K562 (cell line): ENCODE results near the gene ZNF506. TPM values are rescaled to one million over a fixed set of nuclear protein-coding genes. Genes with fewer than 3 reads are reported as not detected.
A peak's percentile ranks its signal among the peaks of the same experiment; 100 is the strongest.

Source experiments
- ADNP ChIP-seq: fragments of 200-800 bp; sonication (Bioruptor generic); IDR thresholded peaks from 2 replicates; pipeline ENCODE4 v1.6.1; 2016; ENCODE audit warnings: missing genetic modification characterization, missing compliant biosample characterization
- CBX8 ChIP-seq: fragments of 200-600 bp; sonication (generic); IDR thresholded peaks from 2 replicates; pipeline ENCODE4 v1.6.1; 2012; ENCODE audit warnings: borderline replicate concordance, mixed run types, low read depth, mild to moderate bottlenecking, moderate library complexity, mixed read lengths, low read length, control low read depth, inconsistent platforms; ENCODE audit not compliant: poor library complexity, severe bottlenecking; ENCODE audit errors: extremely low read depth
- DNMT1 ChIP-seq: fragments of 450-650 bp; IDR thresholded peaks from 2 replicates; pipeline ENCODE4 v1.6.1; 2016; ENCODE audit warnings: antibody characterized with exemption, mild to moderate bottlenecking
- E2F3 ChIP-seq: fragments of 250-450 bp; sonication (Bioruptor Pico); IDR thresholded peaks from 2 replicates; pipeline ENCODE4 v1.4.0; 2020; ENCODE audit warnings: mild to moderate bottlenecking
- ETV5 ChIP-seq: sonication (generic); formaldehyde crosslinking; IDR thresholded peaks from 2 replicates; pipeline ENCODE4 v1.4.0; 2020; ENCODE audit warnings: low read depth, mild to moderate bottlenecking, missing genetic modification reagents
- FOXM1 ChIP-seq, 2 experiments: fragments of 450-650 bp in 1 of 2; sonication (generic) in 1 of 2; formaldehyde crosslinking in 1 of 2; IDR thresholded peaks; 2 replicates each; pipeline versions ENCODE4 v1.6.1 to v1.9.0; 2017 to 2022; ENCODE audit warnings: low read depth in 2 of 2, mild to moderate bottlenecking in 2 of 2, missing genetic modification reagents in 1 of 2, moderate library complexity in 1 of 2
- GATAD2A ChIP-seq: fragments of 450-650 bp; IDR thresholded peaks from 2 replicates; pipeline ENCODE4 v1.6.1; 2017
- HDAC2 ChIP-seq: fragments of 450-650 bp; IDR thresholded peaks from 2 replicates; pipeline ENCODE4 v1.6.1; 2016; ENCODE audit warnings: mild to moderate bottlenecking
- HNRNPL ChIP-seq: fragments of 200-400 bp; formaldehyde crosslinking; IDR thresholded peaks from 2 replicates; pipeline ENCODE4 v1.6.1; 2017; ENCODE audit warnings: low read depth, mild to moderate bottlenecking, low read length
- JUNB ChIP-seq: fragments of 450-650 bp; formaldehyde crosslinking; conservative IDR thresholded peaks from 2 replicates; pipeline ENCODE4 v1.4.0; 2020; ENCODE audit warnings: mild to moderate bottlenecking
- NFYB ChIP-seq: IDR thresholded peaks from 2 replicates; pipeline ENCODE4 v1.6.1; 2011; ENCODE audit warnings: mild to moderate bottlenecking, moderate library complexity; ENCODE audit not compliant: insufficient read length; ENCODE audit errors: extremely low read depth
- PHB ChIP-seq: fragments of 250-450 bp; sonication (Bioruptor Pico); IDR thresholded peaks from 2 replicates; pipeline ENCODE4 v1.5.0; 2021
- POLR2AphosphoS5 ChIP-seq: IDR thresholded peaks from 2 replicates; pipeline ENCODE4 v1.6.1; 2011; ENCODE audit warnings: mild to moderate bottlenecking, low read depth, low read length, moderate library complexity; ENCODE audit not compliant: control insufficient read depth, insufficient read depth
- SIN3A ChIP-seq, 2 experiments: fragments of 150-350 bp in 1 of 2; IDR thresholded peaks; 2 replicates each; pipeline ENCODE4 v1.6.1; 2011 to 2016; ENCODE audit warnings: borderline replicate concordance in 2 of 2, low read depth in 2 of 2, low read length in 2 of 2, mild to moderate bottlenecking in 2 of 2, moderate library complexity in 2 of 2; ENCODE audit not compliant: control insufficient read depth in 1 of 2
- SMAD2 ChIP-seq: fragments of 150-350 bp; IDR thresholded peaks from 2 replicates; pipeline ENCODE4 v1.6.1; 2014; ENCODE audit warnings: low read depth, mild to moderate bottlenecking, low read length
- XRCC3 ChIP-seq: fragments of 450-650 bp; IDR thresholded peaks from 2 replicates; pipeline ENCODE4 v1.6.1; 2017; ENCODE audit warnings: mild to moderate bottlenecking, moderate library complexity
- ZNF23 ChIP-seq: fragments of 250-450 bp; sonication (Bioruptor Pico); IDR thresholded peaks from 2 replicates; pipeline ENCODE4 v1.4.0; 2020; ENCODE audit warnings: mild to moderate bottlenecking
- ZNF274 ChIP-seq: IDR thresholded peaks from 2 replicates; pipeline ENCODE4 v1.6.1; 2011; ENCODE audit warnings: low read depth, mild to moderate bottlenecking, low read length, moderate library complexity, borderline replicate concordance
- ZNF551 ChIP-seq: fragments of 250-450 bp; sonication (Bioruptor Pico); IDR thresholded peaks from 2 replicates; pipeline ENCODE4 v1.5.0; 2021; ENCODE audit warnings: mild to moderate bottlenecking, moderate library complexity
- polyA plus RNA-seq, 8 experiments: library from polyadenylated mRNA; depleted of rRNA in 4 of 8; stranded (reverse) in 5 of 8; unstranded in 3 of 8; fragments of >200 nt; fragmentation: Nextera tagmentation in 2 of 8; fragmentation: Illumina TruSeq in 1 of 8; extraction: Ambion mirVana in 2 of 8; extraction: Trizol in 1 of 8; gene quantifications; 2 replicates each; pipeline versions ENCODE4 v1.2.1 to v1.2.3, GENCODE V29; 2011 to 2014; ENCODE audit warnings: inconsistent platforms in 1 of 8, missing spikeins in 1 of 8
- total RNA-seq, 7 experiments: library from RNA; depleted of rRNA in 6 of 7; stranded (reverse); fragments of >200 nt in 6 of 7; fragmentation: Illumina TruSeq in 2 of 7; extraction: Trizol in 2 of 7; gene quantifications; 2 replicates each; pipeline versions ENCODE4 v1.2.1 to v1.2.3, GENCODE V29; 2011 to 2021; ENCODE audit warnings: low replicate concordance in 1 of 7
- TF ChIP-seq, protein P1 (sequence below), 2 experiments: fragments of 450-650 bp in 1 of 2; sonication (generic) in 1 of 2; formaldehyde crosslinking in 1 of 2; IDR thresholded peaks in 1 of 2; conservative IDR thresholded peaks in 1 of 2; 2 replicates each; pipeline versions ENCODE4 v1.6.1 to v1.8.1; 2016 to 2023; ENCODE audit warnings: mild to moderate bottlenecking in 2 of 2, moderate library complexity in 2 of 2, inconsistent platforms in 1 of 2, missing genetic modification reagents in 1 of 2
- TF ChIP-seq, protein P2 (sequence below): IDR thresholded peaks from 2 replicates; pipeline ENCODE4 v1.6.1; 2011; ENCODE audit not compliant: insufficient read length; ENCODE audit errors: extremely low read depth
- TF ChIP-seq, protein P3 (sequence below), 2 experiments: fragments of 450-650 bp in 1 of 2; IDR thresholded peaks; 2 replicates each; pipeline ENCODE4 v1.6.1; 2011 to 2017; ENCODE audit warnings: low read depth in 2 of 2, antibody characterized with exemption in 1 of 2, borderline replicate concordance in 1 of 2, low read length in 1 of 2, mild to moderate bottlenecking in 1 of 2, mixed read lengths in 1 of 2; ENCODE audit not compliant: control insufficient read depth in 1 of 2

The ZNF506 gene
- total and polyA plus RNA-seq, 9 of the 15 experiments (the other 6 are each of a cell fraction or from before 2014, with no cell fraction given) = 0.03 to 0.44 (median 0.14) TPM; not detected in 2

DNA sequence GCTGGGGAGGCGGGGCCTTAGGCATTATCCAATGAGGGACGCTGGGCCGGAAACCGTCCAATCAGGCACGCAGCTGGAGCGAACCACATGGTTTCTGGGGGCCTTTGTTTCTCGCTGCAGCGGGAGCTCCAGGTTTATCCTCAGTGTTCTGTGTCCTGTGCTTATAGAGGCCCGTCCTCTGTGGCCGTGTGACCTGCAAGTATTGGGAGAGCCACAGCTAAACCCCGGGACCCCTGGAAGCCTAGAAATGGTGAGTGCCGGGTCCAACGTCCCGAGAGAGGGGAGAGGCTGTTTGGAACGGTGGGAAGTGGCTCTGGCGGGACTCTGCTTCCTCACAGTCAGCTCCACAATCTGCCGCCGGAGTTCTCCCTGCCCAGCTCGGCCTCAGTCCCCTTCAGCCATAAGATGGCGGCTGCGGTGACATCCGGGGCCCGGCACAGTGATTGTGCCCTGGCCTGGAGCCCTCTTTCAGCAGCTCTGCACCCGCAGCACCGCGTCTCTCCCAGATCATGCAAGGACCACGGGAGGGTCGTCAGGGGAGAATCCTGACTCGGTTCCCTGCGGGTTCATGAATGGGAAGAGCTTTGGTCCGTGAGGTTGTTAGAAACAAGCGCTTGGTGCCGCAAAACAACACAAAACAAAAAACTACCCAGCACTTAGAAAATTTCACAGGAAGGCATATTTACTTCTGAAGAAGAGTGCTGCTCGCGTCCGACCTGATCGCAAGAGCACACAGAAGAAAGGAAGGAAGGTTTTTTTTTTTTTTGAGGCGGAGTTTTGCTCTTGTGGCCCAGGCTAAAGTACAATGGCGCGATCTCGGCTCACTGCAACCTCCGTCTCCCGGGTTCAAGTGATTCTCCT, 44.4 kb upstream of the ZNF506 start, which contains the start of gene ZNF253 (continued):
- TF ChIP-seq ZNF23 (CRISPR knock-in tag) (no peak), E2F3 (CRISPR knock-in tag) (no peak), ADNP (tag) (no peak), NFYB (peak; percentile 98), PHB (CRISPR knock-in tag) (no peak), HNRNPL (no peak), HDAC2 (peak; percentile 55; the same call in 1 of the 2 replicates), SMAD2 (no peak), SIN3A (IDR thresholded peaks at IDR 0.05; ENCODE audit: borderline replicate concordance in 2 of 2, control insufficient read depth in 1 of 2, low read depth in 2 of 2, low read length in 2 of 2) (peak in 1 of 2 experiments; percentile 42; a peak in 2 of 4 replicates), POLR2AphosphoS5 (peak; percentile 93), ZNF551 (CRISPR knock-in tag) (no peak), XRCC3 (no peak), GATAD2A (no peak), ZNF274 (no peak), JUNB (CRISPR knock-in tag) (no peak), FOXM1 (IDR thresholded peaks at IDR 0.05; ENCODE audit: low read depth) (peak; percentile 71), FOXM1 (CRISPR knock-in tag; IDR thresholded peaks at IDR 0.05; ENCODE audit: low read depth) (0 out of 2 replicates have a peak, but pooled peaks have one; percentile 44), ETV5 (CRISPR knock-in tag) (no peak), CBX8 (no peak), DNMT1 (no peak)
- TF ChIP-seq, protein P1, sequence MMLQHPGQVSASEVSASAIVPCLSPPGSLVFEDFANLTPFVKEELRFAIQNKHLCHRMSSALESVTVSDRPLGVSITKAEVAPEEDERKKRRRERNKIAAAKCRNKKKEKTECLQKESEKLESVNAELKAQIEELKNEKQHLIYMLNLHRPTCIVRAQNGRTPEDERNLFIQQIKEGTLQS (IDR thresholded peaks at IDR 0.05) = no peak
- TF ChIP-seq, protein P1 (CRISPR knock-in tag; conservative IDR thresholded peaks at IDR 0.05) = no peak
- TF ChIP-seq, protein P2, sequence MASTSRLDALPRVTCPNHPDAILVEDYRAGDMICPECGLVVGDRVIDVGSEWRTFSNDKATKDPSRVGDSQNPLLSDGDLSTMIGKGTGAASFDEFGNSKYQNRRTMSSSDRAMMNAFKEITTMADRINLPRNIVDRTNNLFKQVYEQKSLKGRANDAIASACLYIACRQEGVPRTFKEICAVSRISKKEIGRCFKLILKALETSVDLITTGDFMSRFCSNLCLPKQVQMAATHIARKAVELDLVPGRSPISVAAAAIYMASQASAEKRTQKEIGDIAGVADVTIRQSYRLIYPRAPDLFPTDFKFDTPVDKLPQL = peak; percentile 66
- TF ChIP-seq, protein P3, sequence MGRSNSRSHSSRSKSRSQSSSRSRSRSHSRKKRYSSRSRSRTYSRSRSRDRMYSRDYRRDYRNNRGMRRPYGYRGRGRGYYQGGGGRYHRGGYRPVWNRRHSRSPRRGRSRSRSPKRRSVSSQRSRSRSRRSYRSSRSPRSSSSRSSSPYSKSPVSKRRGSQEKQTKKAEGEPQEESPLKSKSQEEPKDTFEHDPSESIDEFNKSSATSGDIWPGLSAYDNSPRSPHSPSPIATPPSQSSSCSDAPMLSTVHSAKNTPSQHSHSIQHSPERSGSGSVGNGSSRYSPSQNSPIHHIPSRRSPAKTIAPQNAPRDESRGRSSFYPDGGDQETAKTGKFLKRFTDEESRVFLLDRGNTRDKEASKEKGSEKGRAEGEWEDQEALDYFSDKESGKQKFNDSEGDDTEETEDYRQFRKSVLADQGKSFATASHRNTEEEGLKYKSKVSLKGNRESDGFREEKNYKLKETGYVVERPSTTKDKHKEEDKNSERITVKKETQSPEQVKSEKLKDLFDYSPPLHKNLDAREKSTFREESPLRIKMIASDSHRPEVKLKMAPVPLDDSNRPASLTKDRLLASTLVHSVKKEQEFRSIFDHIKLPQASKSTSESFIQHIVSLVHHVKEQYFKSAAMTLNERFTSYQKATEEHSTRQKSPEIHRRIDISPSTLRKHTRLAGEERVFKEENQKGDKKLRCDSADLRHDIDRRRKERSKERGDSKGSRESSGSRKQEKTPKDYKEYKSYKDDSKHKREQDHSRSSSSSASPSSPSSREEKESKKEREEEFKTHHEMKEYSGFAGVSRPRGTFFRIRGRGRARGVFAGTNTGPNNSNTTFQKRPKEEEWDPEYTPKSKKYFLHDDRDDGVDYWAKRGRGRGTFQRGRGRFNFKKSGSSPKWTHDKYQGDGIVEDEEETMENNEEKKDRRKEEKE (IDR thresholded peaks at IDR 0.05; ENCODE audit: borderline replicate concordance in 1 of 2, control insufficient read depth in 1 of 2, low read depth in 2 of 2, low read length in 1 of 2) = 0 out of 4 replicates have a peak, but pooled peaks of 1 of the 2 experiments have one; percentile 52
